ENCODE data around the gene IQCH.
"Not testable (repeated sequence)": the region's sequence is repeated elsewhere in the genome, so short reads cannot be mapped to it uniquely, and the experiment has no call there.

IQCH gene

GRCh38 chr15:67248011-67248505, 6.5 kb upstream of the IQCH start:
- no peak for DNase-seq

- no peak for DNase-seq
Observed at GRCh38 chr15:67249830-67250229, 4.8 kb upstream of the IQCH start.

GRCh38 chr15:67251318-67251717, 3.3 kb upstream of the IQCH start:
- DNase-seq: no peak

- no peak for DNase-seq
Observed at GRCh38 chr15:67253101-67253500, 1.5 kb upstream of the IQCH start.

GRCh38 chr15:67253549-67254237, 893 bp upstream of the IQCH start:
- DNase-seq: no peak

- DNase-seq: peak; percentile 16
Observed at GRCh38 chr15:67256051-67256450, 1.5 kb downstream of the IQCH start.

GRCh38 chr15:67258412-67258811, 3.8 kb downstream of the IQCH start:
- DNase-seq: not testable (repeated sequence)

- no peak for DNase-seq
Observed at GRCh38 chr15:67259379-67259778, 4.8 kb downstream of the IQCH start.

- no peak for DNase-seq
Observed at GRCh38 chr15:67259806-67260205, 5.2 kb downstream of the IQCH start.

GRCh38 chr15:67266870-67267269, 12.3 kb downstream of the IQCH start:
- no peak for DNase-seq

GRCh38 chr15:67267440-67267839, 12.9 kb downstream of the IQCH start:
- DNase-seq: no peak

- DNase-seq: peak; percentile 51
Observed at GRCh38 chr15:67267951-67268941, 13.7 kb downstream of the IQCH start.

- no peak for DNase-seq
Observed at GRCh38 chr15:67274236-67274635, 19.6 kb downstream of the IQCH start.

- no peak for DNase-seq
Observed at GRCh38 chr15:67276666-67277065, 22.1 kb downstream of the IQCH start.

- no peak for DNase-seq
Observed at GRCh38 chr15:67280217-67280616, 25.6 kb downstream of the IQCH start.

GRCh38 chr15:67281714-67282113, 27.1 kb downstream of the IQCH start:
- DNase-seq: no peak

GRCh38 chr15:67285625-67286024, 31.0 kb downstream of the IQCH start:
- not testable (repeated sequence) for DNase-seq

- not testable (repeated sequence) for DNase-seq
Observed at GRCh38 chr15:67286400-67286799, 31.8 kb downstream of the IQCH start.

GRCh38 chr15:67290319-67290718, 35.7 kb downstream of the IQCH start:
- DNase-seq: no peak

- no peak for DNase-seq
Observed at GRCh38 chr15:67296188-67296587, 41.6 kb downstream of the IQCH start.

GRCh38 chr15:67296684-67297083, 42.1 kb downstream of the IQCH start:
- no peak for DNase-seq

- DNase-seq: no peak
Observed at GRCh38 chr15:67300266-67301025, 45.9 kb downstream of the IQCH start.
